Activated T-cell treated with anti-CD3 and anti-CD28 coated beads for 48 hours (primary cell): ENCODE results near the gene FKBP8.

Experiments used
- DNase-seq: peaks from one replicate; pipeline ENCODE4 v3.0.0-alpha.2; 2020; ENCODE audit warnings: low read depth

The FKBP8 gene

GRCh38 chr19:18483119-18483890 is 60.1 kb downstream of the FKBP8 start:
- no peak for DNase-seq
